HCT116 (cell line): ENCODE data around the gene TFIP11. TPM values are rescaled to one million over a fixed set of nuclear protein-coding genes. Genes with fewer than 3 reads are reported as not detected.

Source experiments
- ATAC-seq: fragments of 200-7000 bp; cut with Tn5 transposase; 2 replicates; pipeline ENCODE4 v1.9.1; 2020; ENCODE audit warnings: mild to moderate bottlenecking, moderate library complexity
- BruUV-seq: library from RNA; stranded (reverse); fragments of 400-500 nt; replicated peaks from 2 replicates; lab custom pipeline; 2021; lab: Mats Ljungman, UMichigan
- CTCF ChIA-PET: fragments of 300-600 bp; sonication (Branson Sonifier 250); formaldehyde crosslinking; loops from one replicate; lab custom pipeline; 2021; ENCODE audit warnings: antibody characterized with exemption; lab: Charles Lee
- POLR2A ChIA-PET: fragments of 300-600, 350-600 bp; sonication (Branson Sonifier 250); formaldehyde crosslinking; loops from one replicate; lab custom pipeline; 2021; ENCODE audit warnings: antibody characterized with exemption; lab: Charles Lee
- RAD21 ChIA-PET, 2 experiments: fragments of 300-600 bp; sonication (Branson Sonifier 250); formaldehyde crosslinking; loops; one replicate each; lab custom pipeline; 2023; ENCODE audit warnings: low total read pairs in 2 of 2; ENCODE audit not compliant: uncharacterized antibody in 2 of 2, unreplicated experiment in 2 of 2, low non-redundant PET in 1 of 2; lab: Charles Lee
- DNase-seq: peaks from one replicate; pipeline ENCODE4 v3.0.0-alpha.2; 2010; ENCODE audit warnings: low read depth, low spot score
- H2AFZ ChIP-seq: fragments of 200-600 bp; shearing (Covaris generic), sonication (generic); 2 replicates; pipeline ENCODE4 v1.6.1; 2017; ENCODE audit warnings: low read depth, mixed run types, mixed read lengths, antibody characterized with exemption, low read length; ENCODE audit not compliant: poor library complexity, severe bottlenecking
- H3K27ac ChIP-seq: 2 replicates; pipeline ENCODE4 v1.5.1; 2012; ENCODE audit warnings: low read depth, low read length
- H3K27me3 ChIP-seq: fragments of 200-600 bp; sonication (generic); 2 replicates; pipeline ENCODE4 v1.6.1; 2016; ENCODE audit warnings: mixed run types, low read length, mixed read lengths; ENCODE audit not compliant: insufficient read depth
- H3K36me3 ChIP-seq, 2 experiments: fragments of 200-500 bp in 1 of 2; fragments of 200-600 bp in 1 of 2; sonication (Bioruptor generic) in 1 of 2; sonication (generic) in 1 of 2; 2 replicates each; pipeline versions ENCODE4 v1.5.1 to v1.6.1; 2014 to 2016; ENCODE audit warnings: low read length in 2 of 2, inconsistent platforms in 1 of 2, mixed read lengths in 1 of 2, mixed run types in 1 of 2; ENCODE audit not compliant: insufficient read depth in 2 of 2, control insufficient read depth in 1 of 2
- H3K4me1 ChIP-seq, 2 experiments: fragments of 200-600 bp in 1 of 2; sonication (generic) in 1 of 2; 2 replicates each; pipeline versions ENCODE4 v1.5.1 to v1.6.1; 2012 to 2017; ENCODE audit warnings: low read length in 2 of 2, inconsistent platforms in 1 of 2, mild to moderate bottlenecking in 1 of 2, mixed read lengths in 1 of 2, mixed run types in 1 of 2, moderate library complexity in 1 of 2; ENCODE audit not compliant: insufficient read depth in 2 of 2, control insufficient read depth in 1 of 2
- H3K4me2 ChIP-seq: fragments of 200-600 bp; sonication (generic); 2 replicates; pipeline ENCODE4 v1.6.1; 2017; ENCODE audit warnings: mixed run types, low read length, mixed read lengths
- H3K4me3 ChIP-seq, 2 experiments: fragments of 200-600 bp in 1 of 2; sonication (generic) in 1 of 2; replicated peaks in 1 of 2; 2 replicates each; pipeline ENCODE4 v1.5.1; 2011 to 2016; ENCODE audit warnings: low read length in 2 of 2, control low read depth in 1 of 2, low read depth in 1 of 2, mild to moderate bottlenecking in 1 of 2, mixed read lengths in 1 of 2, mixed run types in 1 of 2
- H3K79me2 ChIP-seq: fragments of 200-600 bp; sonication (generic); 2 replicates; pipeline ENCODE4 v1.6.1; 2017; ENCODE audit warnings: mild to moderate bottlenecking, mixed run types, low read length, moderate library complexity, mixed read lengths; ENCODE audit not compliant: insufficient read depth
- H3K9ac ChIP-seq: fragments of 200-600 bp; sonication (generic); 2 replicates; pipeline ENCODE4 v1.6.1; 2016; ENCODE audit warnings: low read length, mixed read lengths
- H3K9me2 ChIP-seq: fragments of 200-600 bp; sonication (generic), shearing (Covaris generic); 2 replicates; pipeline ENCODE4 v1.6.1; 2017; ENCODE audit warnings: mixed run types, mild to moderate bottlenecking, moderate library complexity; ENCODE audit not compliant: insufficient read depth
- H3K9me3 ChIP-seq, 2 experiments: fragments of 200-500 bp in 1 of 2; fragments of 200-600 bp in 1 of 2; sonication (Bioruptor generic) in 1 of 2; sonication (generic) in 1 of 2; 2 replicates each; pipeline ENCODE4 v1.6.1; 2014 to 2017; ENCODE audit warnings: low read length in 2 of 2, mixed read lengths in 2 of 2, inconsistent platforms in 1 of 2, low read depth in 1 of 2, mild to moderate bottlenecking in 1 of 2, mixed run types in 1 of 2, moderate library complexity in 1 of 2; ENCODE audit not compliant: control insufficient read depth in 1 of 2, insufficient read depth in 1 of 2
- H4K20me1 ChIP-seq: fragments of 200-600 bp; sonication (generic), shearing (Covaris generic); 2 replicates; pipeline ENCODE4 v1.6.1; 2017; ENCODE audit warnings: mixed run types, mild to moderate bottlenecking, moderate library complexity; ENCODE audit not compliant: insufficient read depth
- CBX3 ChIP-seq: IDR thresholded peaks from 2 replicates; pipeline ENCODE4 v1.6.1; 2012; ENCODE audit warnings: low read depth
- CEBPB ChIP-seq: IDR thresholded peaks from 2 replicates; pipeline ENCODE4 v1.6.1; 2012; ENCODE audit warnings: low read depth
- ELF1 ChIP-seq: IDR thresholded peaks from 2 replicates; pipeline ENCODE4 v1.6.1; 2012; ENCODE audit warnings: low read depth, borderline replicate concordance
- FOSL1 ChIP-seq: IDR thresholded peaks from 2 replicates; pipeline ENCODE4 v1.6.1; 2012; ENCODE audit warnings: low read depth
- POLR2A ChIP-seq: IDR thresholded peaks from 2 replicates; pipeline ENCODE4 v1.7.0; 2011; ENCODE audit warnings: borderline replicate concordance; ENCODE audit not compliant: insufficient read depth, insufficient read length; ENCODE audit errors: extremely low read depth
- POLR2AphosphoS5 ChIP-seq: IDR thresholded peaks from 2 replicates; pipeline ENCODE4 v1.6.1; 2011; ENCODE audit warnings: mild to moderate bottlenecking, low read depth, low read length, moderate library complexity
- REST ChIP-seq: IDR thresholded peaks from 2 replicates; pipeline ENCODE4 v1.6.1; 2012; ENCODE audit warnings: low read depth
- SIN3A ChIP-seq: IDR thresholded peaks from 2 replicates; pipeline ENCODE4 v1.6.1; 2012; ENCODE audit warnings: low read depth
- SP1 ChIP-seq: IDR thresholded peaks from 2 replicates; pipeline ENCODE4 v1.6.1; 2012; ENCODE audit warnings: low read depth
- TCF7L2 ChIP-seq: IDR thresholded peaks from 2 replicates; pipeline ENCODE4 v1.7.0; 2011; ENCODE audit warnings: borderline replicate concordance, inconsistent platforms; ENCODE audit not compliant: insufficient read depth, insufficient read length; ENCODE audit errors: extremely low read depth
- YY1 ChIP-seq: IDR thresholded peaks from 2 replicates; pipeline ENCODE4 v1.6.1; 2011; ENCODE audit warnings: low read length, low read depth, moderate library complexity, mild to moderate bottlenecking; ENCODE audit not compliant: insufficient replicate concordance; ENCODE audit errors: extremely low read depth
- ZFX ChIP-seq: fragments of 450-650 bp; IDR thresholded peaks from 2 replicates; pipeline ENCODE4 v1.6.1; 2017
- intact Hi-C: fragments of 100-400 bp; cut with micrococcal nuclease; formaldehyde crosslinking; loops from 2 replicates; pipeline ENCODE4 v1.10.0; 2022
- total RNA-seq: library from RNA; stranded (reverse); gene quantifications from one replicate; pipeline ENCODE4 v1.2.1, GENCODE V29; 2021; ENCODE audit not compliant: unreplicated experiment
- TF ChIP-seq, protein P1 (sequence below): IDR thresholded peaks from 2 replicates; pipeline ENCODE4 v1.6.1; 2011; ENCODE audit warnings: mild to moderate bottlenecking, low read length, moderate library complexity; ENCODE audit not compliant: insufficient replicate concordance; ENCODE audit errors: extremely low read depth
- TF ChIP-seq, protein P2 (sequence below): IDR thresholded peaks from 2 replicates; pipeline ENCODE4 v1.6.1; 2012

TFIP11 gene
- total RNA-seq, 1 experiment from 2014 or later: 28.1 TPM

DNA sequence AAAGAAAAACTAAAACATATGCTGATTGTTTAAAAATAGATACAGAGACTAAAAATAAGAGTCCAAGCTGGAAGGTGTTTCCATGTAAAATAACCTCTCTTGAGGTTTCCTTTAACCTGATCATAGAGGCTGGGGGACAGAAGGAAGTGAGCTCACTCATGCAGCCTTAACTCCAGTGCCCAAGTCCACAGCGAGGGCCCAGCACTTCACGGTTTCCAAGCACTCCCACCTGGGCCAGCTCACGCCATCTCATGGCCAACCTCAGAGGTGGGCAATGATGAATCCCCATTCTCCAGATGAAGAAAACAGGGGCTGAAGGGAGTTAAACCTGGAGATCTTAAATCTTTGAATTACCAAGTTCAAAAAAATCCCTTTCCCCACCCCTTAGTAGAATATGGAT is 14.9 kb upstream of the TFIP11 start:
- H3K79me2 ChIP-seq: no peaks in the 10 kb centered on the region
- TF ChIP-seq FOSL1: no peak
- H3K4me3 ChIP-seq: no peak overlapping the region
- no peak overlapping the region for H3K27ac ChIP-seq
- CTCF ChIA-PET: no interaction called here
- no peaks in the 10 kb centered on the region for H3K27me3 ChIP-seq
- RAD21 ChIA-PET: no interaction called here
- no peak overlapping the region for H2AFZ ChIP-seq
- H3K4me1 ChIP-seq: no peaks in the 10 kb centered on the region
- DNase-seq: no peak
- ATAC-seq: no peak
- intact Hi-C loops: no loop called here
- no peak overlapping the region for H3K4me2 ChIP-seq
- no peaks in the 10 kb centered on the region for H3K9me3 ChIP-seq
- POLR2A ChIA-PET: no interaction called here
- no peaks in the 10 kb centered on the region for H3K9me2 ChIP-seq
- peaks cover 0 to 4% of the 10 kb centered on the region in 2 experiments; a peak in 2 of 4 replicates for H3K36me3 ChIP-seq
- no peaks in the 10 kb centered on the region for H4K20me1 ChIP-seq
- no TSS peak for BruUV-seq
- H3K9ac ChIP-seq: no peak overlapping the region

GRCh38 chr22:26525946-26526564 is 13.8 kb upstream of the TFIP11 start:
- Histone ChIP-seq H2AFZ (no peak overlapping the region), H3K9ac (no peak overlapping the region), H3K9me3 (no peaks in the 10 kb centered on the region), H3K4me3 (no peak overlapping the region), H3K36me3 (peaks cover 0 to 2% of the 10 kb centered on the region in 2 experiments; a peak in 1 of 4 replicates), H4K20me1 (no peaks in the 10 kb centered on the region), H3K27me3 (no peaks in the 10 kb centered on the region), H3K4me2 (no peak overlapping the region), H3K9me2 (no peaks in the 10 kb centered on the region), H3K4me1 (no peaks in the 10 kb centered on the region), H3K79me2 (no peaks in the 10 kb centered on the region), H3K27ac (no peak overlapping the region)
- ChIA-PET POLR2A (no interaction called here), CTCF (no interaction called here), RAD21 (no interaction called here)
- BruUV-seq: no TSS peak
- no peak for ATAC-seq
- intact Hi-C loops: no loop called here
- DNase-seq: no peak
- no peak for TF ChIP-seq CEBPB
- no peak for TF ChIP-seq TCF7L2
- TF ChIP-seq, protein P1, sequence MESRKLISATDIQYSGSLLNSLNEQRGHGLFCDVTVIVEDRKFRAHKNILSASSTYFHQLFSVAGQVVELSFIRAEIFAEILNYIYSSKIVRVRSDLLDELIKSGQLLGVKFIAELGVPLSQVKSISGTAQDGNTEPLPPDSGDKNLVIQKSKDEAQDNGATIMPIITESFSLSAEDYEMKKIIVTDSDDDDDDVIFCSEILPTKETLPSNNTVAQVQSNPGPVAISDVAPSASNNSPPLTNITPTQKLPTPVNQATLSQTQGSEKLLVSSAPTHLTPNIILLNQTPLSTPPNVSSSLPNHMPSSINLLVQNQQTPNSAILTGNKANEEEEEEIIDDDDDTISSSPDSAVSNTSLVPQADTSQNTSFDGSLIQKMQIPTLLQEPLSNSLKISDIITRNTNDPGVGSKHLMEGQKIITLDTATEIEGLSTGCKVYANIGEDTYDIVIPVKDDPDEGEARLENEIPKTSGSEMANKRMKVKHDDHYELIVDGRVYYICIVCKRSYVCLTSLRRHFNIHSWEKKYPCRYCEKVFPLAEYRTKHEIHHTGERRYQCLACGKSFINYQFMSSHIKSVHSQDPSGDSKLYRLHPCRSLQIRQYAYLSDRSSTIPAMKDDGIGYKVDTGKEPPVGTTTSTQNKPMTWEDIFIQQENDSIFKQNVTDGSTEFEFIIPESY: no peak
- TF ChIP-seq, protein P2, sequence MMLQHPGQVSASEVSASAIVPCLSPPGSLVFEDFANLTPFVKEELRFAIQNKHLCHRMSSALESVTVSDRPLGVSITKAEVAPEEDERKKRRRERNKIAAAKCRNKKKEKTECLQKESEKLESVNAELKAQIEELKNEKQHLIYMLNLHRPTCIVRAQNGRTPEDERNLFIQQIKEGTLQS: no peak
- no peak for TF ChIP-seq YY1
- TF ChIP-seq ZFX: no peak
- TF ChIP-seq SIN3A: no peak
- no peak for TF ChIP-seq POLR2A
- TF ChIP-seq SP1: no peak
- no peak for TF ChIP-seq REST
- no peak for TF ChIP-seq POLR2AphosphoS5
- TF ChIP-seq CBX3: no peak
- no peak for TF ChIP-seq ELF1
